Neural cell (in vitro differentiated cells): ENCODE data around the gene FCER2. TPM values are rescaled to one million over a fixed set of nuclear protein-coding genes. Genes with fewer than 3 reads are reported as not detected.

ENCODE experiments used
- H2AFZ ChIP-seq: fragments of 200-600, 300-800 bp; sonication (generic), shearing (Covaris generic); 2 replicates; pipeline ENCODE4 v1.6.0; 2014; ENCODE audit warnings: low read depth, mild to moderate bottlenecking, antibody characterized with exemption, low read length, moderate library complexity
- H3F3A ChIP-seq: fragments of 200-600 bp; shearing (Covaris generic); 2 replicates; pipeline ENCODE4 v1.6.1; 2016; ENCODE audit warnings: mild to moderate bottlenecking, moderate library complexity, mixed read lengths, antibody characterized with exemption, low read length; ENCODE audit not compliant: insufficient read depth, poor library complexity, severe bottlenecking
- H3K27ac ChIP-seq: fragments of 200-600, 300-800 bp; sonication (generic), shearing (Covaris generic); 2 replicates; pipeline ENCODE4 v1.5.1; 2014; ENCODE audit warnings: mild to moderate bottlenecking, low read length, moderate library complexity
- H3K27me3 ChIP-seq: fragments of 300-800, 200-600 bp; sonication (generic), shearing (Covaris generic); 2 replicates; pipeline ENCODE4 v1.6.0; 2014; ENCODE audit warnings: mild to moderate bottlenecking, low read depth, low read length, moderate library complexity; ENCODE audit not compliant: insufficient read depth
- H3K36me3 ChIP-seq: fragments of 300-800, 200-600 bp; sonication (generic), shearing (Covaris generic); 2 replicates; pipeline ENCODE4 v1.5.1; 2014; ENCODE audit warnings: mild to moderate bottlenecking, antibody characterized with exemption, low read length, moderate library complexity; ENCODE audit not compliant: insufficient read depth
- H3K4me2 ChIP-seq: fragments of 300-800, 200-600 bp; sonication (generic), shearing (Covaris generic); 2 replicates; pipeline ENCODE4 v1.6.0; 2014; ENCODE audit warnings: mild to moderate bottlenecking, low read length
- H3K4me3 ChIP-seq: fragments of 300-800, 200-600 bp; sonication (generic), shearing (Covaris generic); 2 replicates; pipeline ENCODE4 v1.5.1; 2014; ENCODE audit warnings: mild to moderate bottlenecking, low read length, moderate library complexity
- H3K79me2 ChIP-seq: fragments of 200-600 bp; shearing (Covaris generic); replicated peaks from 2 replicates; pipeline ENCODE4 v1.6.0; 2014; ENCODE audit warnings: mild to moderate bottlenecking, low read length, moderate library complexity; ENCODE audit not compliant: insufficient read depth
- H3K9ac ChIP-seq: fragments of 300-800, 200-600 bp; sonication (generic), shearing (Covaris generic); 2 replicates; pipeline ENCODE4 v1.6.1; 2016; ENCODE audit warnings: mild to moderate bottlenecking, low read length, mixed read lengths
- H3K9me2 ChIP-seq: fragments of 200-600 bp; shearing (Covaris generic); 2 replicates; pipeline ENCODE4 v1.6.1; 2016; ENCODE audit warnings: mild to moderate bottlenecking, low read length, mixed read lengths; ENCODE audit not compliant: insufficient read depth
- H3K9me3 ChIP-seq: fragments of 200-600, 300-800 bp; sonication (generic), shearing (Covaris generic); 2 replicates; pipeline ENCODE4 v1.6.1; 2016; ENCODE audit warnings: mild to moderate bottlenecking, mixed run types, low read length, moderate library complexity, mixed read lengths
- H4K20me1 ChIP-seq: fragments of 200-600 bp; shearing (Covaris generic); 2 replicates; pipeline ENCODE4 v1.6.1; 2016; ENCODE audit warnings: mild to moderate bottlenecking, mixed run types; ENCODE audit not compliant: insufficient read depth
- EP300 ChIP-seq: fragments of 450-650 bp; conservative IDR thresholded peaks from 2 replicates; pipeline ENCODE4 v1.6.1; 2014; ENCODE audit warnings: antibody characterized with exemption, mild to moderate bottlenecking, moderate library complexity; ENCODE audit not compliant: poor library complexity, severe bottlenecking
- EZH2 ChIP-seq: fragments of 200-600, 300-800 bp; shearing (Covaris generic), sonication (generic); IDR thresholded peaks from 2 replicates; pipeline ENCODE4 v1.6.1; 2014; ENCODE audit warnings: antibody characterized with exemption, low read length, borderline replicate concordance, mild to moderate bottlenecking; ENCODE audit not compliant: insufficient read depth, poor library complexity, severe bottlenecking
- MXI1 ChIP-seq: fragments of 450-650 bp; conservative IDR thresholded peaks from 2 replicates; pipeline ENCODE4 v1.6.1; 2014; ENCODE audit warnings: antibody characterized with exemption, mild to moderate bottlenecking; ENCODE audit not compliant: poor library complexity, severe bottlenecking
- POLR2AphosphoS5 ChIP-seq: IDR thresholded peaks from 2 replicates; pipeline ENCODE4 v1.6.1; 2012
- RAD21 ChIP-seq: fragments of 450-650 bp; conservative IDR thresholded peaks from 2 replicates; pipeline ENCODE4 v1.6.1; 2014; ENCODE audit warnings: antibody characterized with exemption, mild to moderate bottlenecking, moderate library complexity
- SMC3 ChIP-seq: fragments of 450-650 bp; conservative IDR thresholded peaks from 2 replicates; pipeline ENCODE4 v1.6.1; 2014; ENCODE audit warnings: antibody characterized with exemption, mild to moderate bottlenecking, moderate library complexity; ENCODE audit not compliant: poor library complexity
- TAF1 ChIP-seq: IDR thresholded peaks from 2 replicates; pipeline ENCODE4 v1.6.1; 2012; ENCODE audit warnings: low read depth
- polyA plus RNA-seq: library from polyadenylated mRNA; depleted of rRNA; stranded (reverse); fragments of >200 nt; gene quantifications from 2 replicates; pipeline ENCODE4 v1.2.3, GENCODE V29; 2014
- TF ChIP-seq, protein P1 (sequence below): fragments of 450-650 bp; IDR thresholded peaks from 2 replicates; pipeline ENCODE4 v1.5.1; 2014; ENCODE audit warnings: antibody characterized with exemption, mild to moderate bottlenecking, moderate library complexity; ENCODE audit not compliant: poor library complexity, severe bottlenecking
- TF ChIP-seq, protein P2 (sequence below): IDR thresholded peaks from 2 replicates; pipeline ENCODE4 v1.6.1; 2012; ENCODE audit warnings: borderline replicate concordance

Gene FCER2
- polyA plus RNA-seq, 1 donor from 2014 or later: not detected

DNA sequence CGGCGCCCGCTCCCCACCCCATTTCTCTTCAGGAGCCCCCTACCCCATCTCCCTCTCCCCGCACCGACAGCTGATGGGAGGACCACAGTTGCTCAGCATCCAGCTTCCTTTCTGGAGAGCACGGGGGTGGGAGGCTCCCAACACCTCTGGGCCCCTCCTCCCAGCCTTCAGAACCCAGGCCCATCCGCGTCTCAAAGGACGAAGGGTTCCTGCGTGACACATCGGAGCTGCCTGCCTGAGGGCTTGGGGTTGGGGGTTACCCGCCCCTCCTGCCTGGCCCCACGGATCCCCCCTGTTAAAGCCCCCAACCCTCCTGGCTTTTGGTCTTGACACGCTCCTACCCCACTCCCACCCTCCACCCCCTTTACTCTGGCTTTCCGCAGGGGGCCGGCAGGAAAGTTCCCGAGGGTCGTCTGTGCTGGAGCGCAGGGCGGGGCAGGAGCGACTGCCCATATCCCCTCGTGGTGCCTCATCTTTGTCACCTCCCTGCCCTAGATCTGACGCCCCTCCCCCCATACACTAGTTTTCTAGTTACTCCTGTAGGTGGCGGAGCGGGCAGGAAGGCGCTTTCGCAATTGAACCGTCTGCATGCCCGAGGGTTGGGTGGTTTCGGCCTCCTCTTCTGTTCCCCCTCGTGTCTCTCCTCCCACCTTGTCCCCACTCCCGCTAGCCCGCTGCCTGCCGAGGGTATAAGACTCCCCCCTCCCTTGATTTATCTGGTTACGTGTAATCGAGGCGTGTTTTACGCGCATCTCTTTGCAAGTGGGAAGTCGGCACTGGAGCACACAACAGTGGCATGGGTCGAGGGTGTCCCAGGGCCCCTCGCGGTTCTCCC is 20.4 kb downstream of the FCER2 start:
- H2AFZ ChIP-seq: peak overlapping the region; percentile 56

DNA sequence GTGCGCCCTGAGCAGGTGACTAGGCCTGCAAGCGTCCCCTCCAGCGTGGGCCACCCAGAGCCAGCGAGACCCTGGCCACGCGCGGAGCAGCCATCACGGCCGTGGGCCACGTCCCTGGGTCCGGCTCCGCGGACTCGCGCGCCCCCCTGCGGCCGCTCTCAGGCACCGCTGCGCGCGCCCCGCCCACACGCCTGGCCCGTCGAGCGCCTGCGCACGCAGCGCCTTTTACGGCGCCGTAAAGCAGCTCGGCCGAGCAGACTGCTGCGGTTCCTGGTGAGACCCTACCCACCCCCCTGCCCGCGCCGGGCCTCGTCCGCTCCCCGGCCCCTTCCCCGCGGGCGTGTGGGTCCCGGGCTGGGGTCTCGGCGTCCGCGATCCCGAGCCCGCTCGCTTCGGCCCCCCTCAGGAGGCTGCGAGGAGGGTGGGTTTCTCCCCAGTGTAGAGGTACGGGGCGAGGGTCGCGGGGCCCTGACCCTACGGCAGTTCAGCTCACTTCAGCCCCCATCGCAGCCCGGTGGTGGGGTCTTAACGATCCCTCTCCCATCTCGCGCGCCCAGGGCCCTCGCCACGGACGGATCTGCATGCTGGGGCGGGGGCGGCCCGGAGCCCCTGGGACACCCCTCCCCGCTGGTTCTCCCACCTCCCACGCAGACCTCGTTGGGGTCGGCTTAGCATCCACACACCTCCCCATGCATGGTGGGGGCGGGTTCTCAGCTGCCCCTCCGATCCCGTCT is 21.2 kb downstream of the FCER2 start, which contains the start of gene TRAPPC5:
Gene TRAPPC5 (plus strand): TSS at position 228 of the 734 bp plus-strand sequence. CDS start 1,421 bp downstream, outside the sequence.
- Histone ChIP-seq H4K20me1 (no peaks in the 10 kb centered on the region), H3K4me3 (peak within 1 kb of the TSS; percentile 100), H3K36me3 (no peaks in the 10 kb centered on the region), H3K9me2 (no peaks in the 10 kb centered on the region), H3K4me2 (peak within 1 kb of the TSS; percentile 11), H3K9ac (peak within 1 kb of the TSS; percentile 86), H3K9me3 (no peaks in the 10 kb centered on the region), H3K27me3 (no peaks in the 10 kb centered on the region), H2AFZ (peak within 1 kb of the TSS; percentile 56), H3F3A (no peaks in the 10 kb centered on the region), H3K79me2 (peaks cover 8% of the 10 kb centered on the region), H3K27ac (peak within 1 kb of the TSS; percentile 64)
- peak; percentile 73 for TF ChIP-seq MXI1
- TF ChIP-seq, protein P1, sequence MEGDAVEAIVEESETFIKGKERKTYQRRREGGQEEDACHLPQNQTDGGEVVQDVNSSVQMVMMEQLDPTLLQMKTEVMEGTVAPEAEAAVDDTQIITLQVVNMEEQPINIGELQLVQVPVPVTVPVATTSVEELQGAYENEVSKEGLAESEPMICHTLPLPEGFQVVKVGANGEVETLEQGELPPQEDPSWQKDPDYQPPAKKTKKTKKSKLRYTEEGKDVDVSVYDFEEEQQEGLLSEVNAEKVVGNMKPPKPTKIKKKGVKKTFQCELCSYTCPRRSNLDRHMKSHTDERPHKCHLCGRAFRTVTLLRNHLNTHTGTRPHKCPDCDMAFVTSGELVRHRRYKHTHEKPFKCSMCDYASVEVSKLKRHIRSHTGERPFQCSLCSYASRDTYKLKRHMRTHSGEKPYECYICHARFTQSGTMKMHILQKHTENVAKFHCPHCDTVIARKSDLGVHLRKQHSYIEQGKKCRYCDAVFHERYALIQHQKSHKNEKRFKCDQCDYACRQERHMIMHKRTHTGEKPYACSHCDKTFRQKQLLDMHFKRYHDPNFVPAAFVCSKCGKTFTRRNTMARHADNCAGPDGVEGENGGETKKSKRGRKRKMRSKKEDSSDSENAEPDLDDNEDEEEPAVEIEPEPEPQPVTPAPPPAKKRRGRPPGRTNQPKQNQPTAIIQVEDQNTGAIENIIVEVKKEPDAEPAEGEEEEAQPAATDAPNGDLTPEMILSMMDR: peak; percentile 100
- TF ChIP-seq SMC3: peak; percentile 92
- no peak for TF ChIP-seq EZH2
- peak; percentile 68 for TF ChIP-seq EP300
- TF ChIP-seq, protein P2, sequence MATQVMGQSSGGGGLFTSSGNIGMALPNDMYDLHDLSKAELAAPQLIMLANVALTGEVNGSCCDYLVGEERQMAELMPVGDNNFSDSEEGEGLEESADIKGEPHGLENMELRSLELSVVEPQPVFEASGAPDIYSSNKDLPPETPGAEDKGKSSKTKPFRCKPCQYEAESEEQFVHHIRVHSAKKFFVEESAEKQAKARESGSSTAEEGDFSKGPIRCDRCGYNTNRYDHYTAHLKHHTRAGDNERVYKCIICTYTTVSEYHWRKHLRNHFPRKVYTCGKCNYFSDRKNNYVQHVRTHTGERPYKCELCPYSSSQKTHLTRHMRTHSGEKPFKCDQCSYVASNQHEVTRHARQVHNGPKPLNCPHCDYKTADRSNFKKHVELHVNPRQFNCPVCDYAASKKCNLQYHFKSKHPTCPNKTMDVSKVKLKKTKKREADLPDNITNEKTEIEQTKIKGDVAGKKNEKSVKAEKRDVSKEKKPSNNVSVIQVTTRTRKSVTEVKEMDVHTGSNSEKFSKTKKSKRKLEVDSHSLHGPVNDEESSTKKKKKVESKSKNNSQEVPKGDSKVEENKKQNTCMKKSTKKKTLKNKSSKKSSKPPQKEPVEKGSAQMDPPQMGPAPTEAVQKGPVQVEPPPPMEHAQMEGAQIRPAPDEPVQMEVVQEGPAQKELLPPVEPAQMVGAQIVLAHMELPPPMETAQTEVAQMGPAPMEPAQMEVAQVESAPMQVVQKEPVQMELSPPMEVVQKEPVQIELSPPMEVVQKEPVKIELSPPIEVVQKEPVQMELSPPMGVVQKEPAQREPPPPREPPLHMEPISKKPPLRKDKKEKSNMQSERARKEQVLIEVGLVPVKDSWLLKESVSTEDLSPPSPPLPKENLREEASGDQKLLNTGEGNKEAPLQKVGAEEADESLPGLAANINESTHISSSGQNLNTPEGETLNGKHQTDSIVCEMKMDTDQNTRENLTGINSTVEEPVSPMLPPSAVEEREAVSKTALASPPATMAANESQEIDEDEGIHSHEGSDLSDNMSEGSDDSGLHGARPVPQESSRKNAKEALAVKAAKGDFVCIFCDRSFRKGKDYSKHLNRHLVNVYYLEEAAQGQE: peak; percentile 78
- TF ChIP-seq RAD21: peak; percentile 97
- TF ChIP-seq TAF1: peak; percentile 70
- TF ChIP-seq POLR2AphosphoS5: peak; percentile 84

More for the DNA sequence above, 20.4 kb downstream of the FCER2 start:
- peak overlapping the region; percentile 100 for H3K4me3 ChIP-seq
- H3K36me3 ChIP-seq: no peaks in the 10 kb centered on the region
- H3K9ac ChIP-seq: peak overlapping the region; percentile 86
- no peaks in the 10 kb centered on the region for H3K9me2 ChIP-seq
- H3K9me3 ChIP-seq: no peaks in the 10 kb centered on the region
- H4K20me1 ChIP-seq: no peaks in the 10 kb centered on the region
- TF ChIP-seq MXI1 (no peak), SMC3 (peak; percentile 18)
- TF ChIP-seq, protein P1: peak; percentile 53
- H3K27ac ChIP-seq: peak overlapping the region; percentile 64
- H3K4me2 ChIP-seq: peak overlapping the region; percentile 11
- no peaks in the 10 kb centered on the region for H3K27me3 ChIP-seq
- no peaks in the 10 kb centered on the region for H3F3A ChIP-seq
- H3K79me2 ChIP-seq: peaks cover 8% of the 10 kb centered on the region
